GM18951 (cell line): ENCODE measurements around the gene VARS2.
"Not testable (repeated sequence)": the region's sequence is repeated elsewhere in the genome, so short reads cannot be mapped to it uniquely, and the experiment has no call there.

Experiments used
- POLR2A ChIP-seq: IDR thresholded peaks from 4 replicates; pipeline ENCODE4 v1.6.1; 2011; ENCODE audit warnings: mild to moderate bottlenecking; ENCODE audit not compliant: insufficient read length, insufficient read depth; ENCODE audit errors: extremely low read depth
- in situ Hi-C: fragments of 300-500 bp; cut with MboI; formaldehyde crosslinking; loops from one replicate; pipeline ENCODE4 v1.12.0; 2022; ENCODE audit warnings: low sequenced_read_pairs, mixed read lengths, inconsistent platforms; ENCODE audit not compliant: unreplicated experiment

The VARS2 gene

GRCh38 chr6:30955367-30956042 lies 41.5 kb downstream of the VARS2 start:
- TF ChIP-seq POLR2A = peak; percentile 69
- in situ Hi-C loops = no loop called here

GRCh38 chr6:30957716-30958115 lies 43.7 kb downstream of the VARS2 start:
- in situ Hi-C loops = no loop called here
- TF ChIP-seq POLR2A = no peak

GRCh38 chr6:30960907-30961673 lies 47.1 kb downstream of the VARS2 start:
- in situ Hi-C loops = no loop called here
- TF ChIP-seq POLR2A = no peak

- TF ChIP-seq POLR2A = no peak
- in situ Hi-C loops = no loop called here
Observed at GRCh38 chr6:30962716-30963115, 48.7 kb downstream of the VARS2 start.

- no peak for TF ChIP-seq POLR2A
- in situ Hi-C loops = no loop called here
Observed at GRCh38 chr6:30963641-30964040, 49.6 kb downstream of the VARS2 start.

- in situ Hi-C loops = no loop called here
- TF ChIP-seq POLR2A = no peak
Observed at GRCh38 chr6:30964075-30964474, 50.0 kb downstream of the VARS2 start.

GRCh38 chr6:30965140-30965601 lies 51.1 kb downstream of the VARS2 start:
- in situ Hi-C loops = no loop called here

GRCh38 chr6:30966154-30966553 lies 52.1 kb downstream of the VARS2 start:
- in situ Hi-C loops = no loop called here
- no peak for TF ChIP-seq POLR2A

More at GRCh38 chr6:30965140-30965601, 51.1 kb downstream of the VARS2 start:
- TF ChIP-seq POLR2A = no peak

GRCh38 chr6:30969171-30969570 lies 55.1 kb downstream of the VARS2 start:
- in situ Hi-C loops = not testable (repeated sequence)

GRCh38 chr6:30970946-30971345 lies 56.9 kb downstream of the VARS2 start:
- no peak for TF ChIP-seq POLR2A
- in situ Hi-C loops = no loop called here

GRCh38 chr6:30972816-30973215 lies 58.8 kb downstream of the VARS2 start:
- TF ChIP-seq POLR2A = no peak

GRCh38 chr6:30974490-30975252 lies 60.6 kb downstream of the VARS2 start:
- TF ChIP-seq POLR2A = no peak
- in situ Hi-C loops = no loop called here

More at GRCh38 chr6:30972816-30973215, 58.8 kb downstream of the VARS2 start:
- in situ Hi-C loops = no loop called here
